ENCODE results near the gene SESN1. TPM values are rescaled to one million over a fixed set of nuclear protein-coding genes. Genes with fewer than 3 reads are reported as not detected.
"Not testable (repeated sequence)": the region's sequence is repeated elsewhere in the genome, so short reads cannot be mapped to it uniquely, and the experiment has no call there.

The SESN1 gene
- total RNA-seq, 2 experiments from 2014 or later = 43.0 to 48.4 TPM

- H3K9me3 Mint-ChIP-seq = peaks cover 11% of the 10 kb centered on the region
- POLR2A ChIA-PET; H3K27me3 Mint-ChIP-seq; H3K4me1 Mint-ChIP-seq; H3K27ac Mint-ChIP-seq; ATAC-seq (ENCODE audit: low read depth); DNase-seq; H3K4me3 Mint-ChIP-seq: not testable (repeated sequence)
- H3K36me3 Mint-ChIP-seq = peaks cover 22% of the 10 kb centered on the region
Observed at GRCh38 chr6:109112663-109113062, 18.0 kb upstream of the SESN1 start.

GRCh38 chr6:109109663-109110062, 15.0 kb upstream of the SESN1 start:
- Mint-ChIP-seq H3K9me3 (peaks cover 11% of the 10 kb centered on the region), H3K36me3 (peaks cover 22% of the 10 kb centered on the region)
- H3K27me3 Mint-ChIP-seq; H3K27ac Mint-ChIP-seq; ATAC-seq (ENCODE audit: low read depth); H3K4me1 Mint-ChIP-seq; H3K4me3 Mint-ChIP-seq; POLR2A ChIA-PET; DNase-seq: not testable (repeated sequence)

GRCh38 chr6:109105681-109106080, 11.0 kb upstream of the SESN1 start:
- Mint-ChIP-seq H3K4me1 (peaks cover 4% of the 10 kb centered on the region), H3K4me3 (no peak overlapping the region), H3K27ac (no peak overlapping the region), H3K36me3 (peaks cover 20% of the 10 kb centered on the region), H3K27me3 (no peaks in the 10 kb centered on the region), H3K9me3 (peaks cover 8% of the 10 kb centered on the region)
- POLR2A ChIA-PET = no interaction called here
- DNase-seq (no peak), ATAC-seq (ENCODE audit: low read depth) (no peak)

GRCh38 chr6:109104512-109104911, 9.9 kb upstream of the SESN1 start:
- H3K27me3 Mint-ChIP-seq = no peaks in the 10 kb centered on the region
- H3K36me3 Mint-ChIP-seq = peaks cover 13% of the 10 kb centered on the region
- H3K4me3 Mint-ChIP-seq = no peak overlapping the region
- no peak for DNase-seq
- peaks cover 2% of the 10 kb centered on the region for H3K4me1 Mint-ChIP-seq
- no peak for ATAC-seq (ENCODE audit: low read depth)
- no peak overlapping the region for H3K27ac Mint-ChIP-seq
- no peaks in the 10 kb centered on the region for H3K9me3 Mint-ChIP-seq
- POLR2A ChIA-PET = interaction anchor here (0.6 kb wide), 1 partner anchor 315 kb away, joined by 3 read pairs; no protein-coding TSS in a partner anchor

- ATAC-seq (ENCODE audit: low read depth) = no peak
Observed at GRCh38 chr6:109103942-109104341, 9.3 kb upstream of the SESN1 start.

GRCh38 chr6:109102762-109103161, 8.1 kb upstream of the SESN1 start:
- Mint-ChIP-seq H3K36me3 (peaks cover 17% of the 10 kb centered on the region), H3K27ac (no peak overlapping the region), H3K9me3 (no peaks in the 10 kb centered on the region), H3K4me3 (no peak overlapping the region), H3K27me3 (no peaks in the 10 kb centered on the region), H3K4me1 (peaks cover 5% of the 10 kb centered on the region)
- ATAC-seq (ENCODE audit: low read depth) (no peak), DNase-seq (no peak)
- POLR2A ChIA-PET = no interaction called here

More at GRCh38 chr6:109103942-109104341, 9.3 kb upstream of the SESN1 start:
- H3K9me3 Mint-ChIP-seq = no peaks in the 10 kb centered on the region
- H3K27me3 Mint-ChIP-seq = no peaks in the 10 kb centered on the region
- no peak for DNase-seq
- no peak overlapping the region for H3K4me3 Mint-ChIP-seq
- H3K36me3 Mint-ChIP-seq = peaks cover 16% of the 10 kb centered on the region
- H3K27ac Mint-ChIP-seq = no peak overlapping the region
- H3K4me1 Mint-ChIP-seq = peaks cover 4% of the 10 kb centered on the region
- POLR2A ChIA-PET = no interaction called here

GRCh38 chr6:109097661-109098060, 3.0 kb upstream of the SESN1 start:
- Mint-ChIP-seq H3K9me3 (no peaks in the 10 kb centered on the region), H3K27ac (no peak overlapping the region), H3K27me3 (no peaks in the 10 kb centered on the region), H3K4me3 (no peak overlapping the region), H3K4me1 (peaks cover 25% of the 10 kb centered on the region), H3K36me3 (peaks cover 19% of the 10 kb centered on the region)
- POLR2A ChIA-PET = no interaction called here
- DNase-seq (no peak), ATAC-seq (ENCODE audit: low read depth) (no peak)

- ATAC-seq (ENCODE audit: low read depth) = no peak
- Mint-ChIP-seq H3K36me3 (peaks cover 10% of the 10 kb centered on the region), H3K27ac (peak overlapping the region; percentile 25), H3K4me3 (peak overlapping the region; percentile 95), H3K4me1 (peaks cover 38% of the 10 kb centered on the region), H3K9me3 (no peaks in the 10 kb centered on the region), H3K27me3 (no peaks in the 10 kb centered on the region)
- no peak for DNase-seq
- POLR2A ChIA-PET = interaction anchor here (3.0 to 3.2 kb wide), 2 partner anchors 286 to 537 kb away, joined by 18 to 40 read pairs; partner anchors contain the start of gene CD164
Observed at GRCh38 chr6:109096208-109096607, 1.6 kb upstream of the SESN1 start.

- Mint-ChIP-seq H3K4me3 (peak overlapping the region; percentile 95), H3K27ac (peak overlapping the region; percentile 99), H3K27me3 (no peaks in the 10 kb centered on the region), H3K36me3 (peaks cover 10% of the 10 kb centered on the region), H3K9me3 (no peaks in the 10 kb centered on the region), H3K4me1 (peaks cover 42% of the 10 kb centered on the region)
- POLR2A ChIA-PET = interaction anchor here (1.3 to 3.2 kb wide), 5 partner anchors 287 to 1720 kb away, joined by 3 to 40 read pairs (median 6); partner anchors contain the start of genes CD164, CDK19, PPIL6 and SMPD2
- no peak for ATAC-seq (ENCODE audit: low read depth)
- no peak for DNase-seq
Observed at GRCh38 chr6:109095835-109096084, 1.1 kb upstream of the SESN1 start.

- Mint-ChIP-seq H3K36me3 (peaks cover 10% of the 10 kb centered on the region), H3K4me1 (peaks cover 45% of the 10 kb centered on the region), H3K27me3 (no peaks in the 10 kb centered on the region), H3K27ac (peak within 1 kb of the TSS; percentile 99), H3K4me3 (peak within 1 kb of the TSS; percentile 95), H3K9me3 (no peaks in the 10 kb centered on the region)
- POLR2A ChIA-PET = interaction anchor here (0.6 to 3.2 kb wide), 15 partner anchors 10 to 1720 kb away, joined by 3 to 40 read pairs (median 4); partner anchors contain the start of genes ARMC2, CD164, CDK19 and PPIL6
- peak; percentile 81 for ATAC-seq (ENCODE audit: low read depth)
- DNase-seq = peak; percentile 94
Observed at GRCh38 chr6:109095036-109095834, 589 bp upstream of the SESN1 start, which contains the start of gene CEP57L1. CEP57L1 (plus strand) TSS chr6:109095507; CDS start chr6:109145222, 49,715 bp downstream.

- DNase-seq (no peak), ATAC-seq (ENCODE audit: low read depth) (no peak)
- Mint-ChIP-seq H3K27me3 (no peaks in the 10 kb centered on the region), H3K4me1 (peaks cover 45% of the 10 kb centered on the region), H3K4me3 (peak overlapping the region; percentile 88), H3K27ac (peak overlapping the region; percentile 88), H3K36me3 (peaks cover 4% of the 10 kb centered on the region), H3K9me3 (no peaks in the 10 kb centered on the region)
- POLR2A ChIA-PET = interaction anchor here (0.6 to 3.2 kb wide), 20 partner anchors 9 to 1137 kb away, joined by 3 to 40 read pairs (median 4); partner anchors contain the start of genes ARMC2, CD164, PPIL6 and SMPD2
Observed at GRCh38 chr6:109093732-109094415, 772 bp downstream of the SESN1 start.

GRCh38 chr6:109092074-109092473, 2.6 kb downstream of the SESN1 start:
- peaks cover 40% of the 10 kb centered on the region for H3K4me1 Mint-ChIP-seq
- H3K27me3 Mint-ChIP-seq = no peaks in the 10 kb centered on the region
- peak overlapping the region; percentile 57 for H3K4me3 Mint-ChIP-seq
- no peaks in the 10 kb centered on the region for H3K9me3 Mint-ChIP-seq
- ATAC-seq (ENCODE audit: low read depth) (no peak), DNase-seq (no peak)
- POLR2A ChIA-PET = no interaction called here
- H3K27ac Mint-ChIP-seq = no peak overlapping the region
- H3K36me3 Mint-ChIP-seq = peaks cover 4% of the 10 kb centered on the region

- ATAC-seq (ENCODE audit: low read depth) (no peak), DNase-seq (no peak)
- H3K27me3 Mint-ChIP-seq = no peaks in the 10 kb centered on the region
- peaks cover 4% of the 10 kb centered on the region for H3K36me3 Mint-ChIP-seq
- peaks cover 35% of the 10 kb centered on the region for H3K4me1 Mint-ChIP-seq
- H3K27ac Mint-ChIP-seq = no peak overlapping the region
- POLR2A ChIA-PET = no interaction called here
- H3K4me3 Mint-ChIP-seq = peak overlapping the region; percentile 57
- no peaks in the 10 kb centered on the region for H3K9me3 Mint-ChIP-seq
Observed at GRCh38 chr6:109091314-109092024, 3.2 kb downstream of the SESN1 start.

Measured in activated naive CD8-positive, alpha-beta T cell treated with anti-CD3 and anti-CD28 coated beads, Interleukin-2, amount 10 ng/mL, durations not matched to agents 7 days and 5 days (primary cell).